Uterus (tissue), 4 donors: ENCODE results near the gene CNOT6L. TPM values are rescaled to one million over a fixed set of nuclear protein-coding genes. Genes with fewer than 3 reads are reported as not detected.
A peak's percentile ranks its signal among the peaks of the same experiment; 100 is the strongest.

Experiments used
- DNase-seq, 2 donors: peaks; one replicate each; pipeline ENCODE4 v3.0.0-alpha.2; 2019 to 2020
- H3K27ac ChIP-seq, 2 donors: fragments of 200-600 bp; sonication (generic); 1 replicate in 1 of 2; 2 replicates in 1 of 2; pipeline ENCODE4 v1.5.1; 2016 to 2018
- H3K27me3 ChIP-seq, 2 donors: fragments of 200-600 bp; sonication (generic); one replicate each; pipeline ENCODE4 v1.5.1; 2018 to 2019; ENCODE audit warnings: control low read depth in 1 of 2
- H3K36me3 ChIP-seq, 2 donors: fragments of 200-600 bp; sonication (generic); one replicate each; pipeline ENCODE4 v1.5.1; 2019; ENCODE audit warnings: control low read depth in 1 of 2
- H3K4me1 ChIP-seq, 2 donors: fragments of 200-600 bp; sonication (generic); one replicate each; pipeline ENCODE4 v1.5.1; 2018 to 2019; ENCODE audit warnings: control low read depth in 1 of 2
- H3K4me3 ChIP-seq, 2 donors: fragments of 200-600 bp; sonication (generic); 1 replicate in 1 of 2; 2 replicates in 1 of 2; pipeline ENCODE4 v1.5.1; 2018 to 2019; ENCODE audit warnings: mild to moderate bottlenecking in 1 of 2
- H3K9me3 ChIP-seq, 2 donors: fragments of 200-600 bp; sonication (generic); one replicate each; pipeline ENCODE4 v1.5.1; 2019; ENCODE audit warnings: control low read depth in 1 of 2
- POLR2A ChIP-seq, 2 donors: fragments of 450-650 bp; IDR thresholded peaks; one replicate each; pipeline ENCODE4 v1.6.1; 2016; ENCODE audit warnings: antibody characterized with exemption in 2 of 2, mild to moderate bottlenecking in 1 of 2, moderate library complexity in 1 of 2
- intact Hi-C: fragments of 100-400 bp; cut with DNase I; formaldehyde crosslinking; loops from one replicate; pipeline ENCODE4 v1.15.1; 2023; ENCODE audit warnings: low total_unique reads
- total RNA-seq, 4 donors: library from RNA; depleted of rRNA in 3 of 4; stranded (reverse); fragments of >200 nt in 3 of 4; gene quantifications; one replicate each; pipeline versions ENCODE4 v1.1.0 to v1.2.4, GENCODE V29; 2014 to 2023
- TF ChIP-seq, protein P1 (sequence below), 4 experiments: fragments of 200-600 bp in 2 of 4; fragments of 450-650 bp in 2 of 4; sonication (generic) in 2 of 4; IDR thresholded peaks; one replicate each; pipeline ENCODE4 v1.5.1; 2016 to 2019; ENCODE audit warnings: antibody characterized with exemption in 4 of 4, mild to moderate bottlenecking in 2 of 4, moderate library complexity in 1 of 4
- donor health status: DM: yes; HTN: yes; CAD: no.

CNOT6L gene
- total RNA-seq, 4 donors from 2014 or later, result 6.7 to 63.2 (median 45.9) TPM

DNA sequence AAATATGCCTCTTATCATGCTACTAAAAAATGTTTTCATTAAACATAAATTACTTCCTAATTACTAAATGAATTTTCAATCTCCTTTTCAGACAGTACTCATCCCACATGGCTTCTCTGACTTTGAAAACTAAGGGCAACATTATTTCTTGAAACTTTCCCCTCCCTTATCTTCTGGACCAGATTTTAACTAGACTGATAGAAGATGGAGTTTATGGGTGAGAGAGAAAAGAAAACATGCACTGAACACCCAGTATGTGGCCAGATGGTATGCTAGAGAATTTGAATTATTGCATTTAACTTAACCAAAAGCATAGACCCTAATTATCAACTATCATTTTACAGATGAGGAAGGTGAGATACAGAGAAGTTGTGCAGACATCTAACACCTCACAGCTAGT is 16.8 kb downstream of the CNOT6L start:
- DNase-seq, result no peak
- no peak overlapping the region for H3K27ac ChIP-seq
- H3K4me1 ChIP-seq, result peaks cover 5 to 16% of the 10 kb centered on the region in 2 donors
- TF ChIP-seq, protein P1, sequence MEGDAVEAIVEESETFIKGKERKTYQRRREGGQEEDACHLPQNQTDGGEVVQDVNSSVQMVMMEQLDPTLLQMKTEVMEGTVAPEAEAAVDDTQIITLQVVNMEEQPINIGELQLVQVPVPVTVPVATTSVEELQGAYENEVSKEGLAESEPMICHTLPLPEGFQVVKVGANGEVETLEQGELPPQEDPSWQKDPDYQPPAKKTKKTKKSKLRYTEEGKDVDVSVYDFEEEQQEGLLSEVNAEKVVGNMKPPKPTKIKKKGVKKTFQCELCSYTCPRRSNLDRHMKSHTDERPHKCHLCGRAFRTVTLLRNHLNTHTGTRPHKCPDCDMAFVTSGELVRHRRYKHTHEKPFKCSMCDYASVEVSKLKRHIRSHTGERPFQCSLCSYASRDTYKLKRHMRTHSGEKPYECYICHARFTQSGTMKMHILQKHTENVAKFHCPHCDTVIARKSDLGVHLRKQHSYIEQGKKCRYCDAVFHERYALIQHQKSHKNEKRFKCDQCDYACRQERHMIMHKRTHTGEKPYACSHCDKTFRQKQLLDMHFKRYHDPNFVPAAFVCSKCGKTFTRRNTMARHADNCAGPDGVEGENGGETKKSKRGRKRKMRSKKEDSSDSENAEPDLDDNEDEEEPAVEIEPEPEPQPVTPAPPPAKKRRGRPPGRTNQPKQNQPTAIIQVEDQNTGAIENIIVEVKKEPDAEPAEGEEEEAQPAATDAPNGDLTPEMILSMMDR (IDR thresholded peaks at IDR 0.05), result no peak
- TF ChIP-seq POLR2A (IDR thresholded peaks at IDR 0.05), result no peak
- H3K4me3 ChIP-seq, result no peak overlapping the region
- H3K9me3 ChIP-seq, result no peaks in the 10 kb centered on the region
- no peaks in the 10 kb centered on the region for H3K27me3 ChIP-seq
- intact Hi-C loops, result no loop called here
- no peaks in the 10 kb centered on the region for H3K36me3 ChIP-seq

DNA sequence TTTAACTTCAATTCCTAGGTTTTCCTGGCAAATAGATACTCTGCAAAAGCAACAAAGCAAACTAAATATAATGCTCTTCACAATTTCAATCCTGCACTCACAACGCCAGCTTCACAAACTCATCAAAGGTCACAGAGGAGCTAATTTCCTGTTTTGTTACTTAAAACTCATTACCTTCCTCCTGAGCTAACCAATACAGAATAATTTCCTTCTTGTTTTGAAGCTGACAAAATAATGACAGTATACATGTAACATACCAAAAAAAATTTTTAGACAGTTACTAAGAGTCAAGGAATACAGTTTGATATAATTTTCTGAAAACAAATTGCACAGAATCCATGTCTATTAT is 17.9 kb downstream of the CNOT6L start:
- intact Hi-C loops, result no loop called here
- Histone ChIP-seq H3K27me3 (no peaks in the 10 kb centered on the region), H3K4me1 (peaks cover 5 to 16% of the 10 kb centered on the region in 2 donors), H3K4me3 (no peak overlapping the region), H3K36me3 (no peaks in the 10 kb centered on the region), H3K9me3 (no peaks in the 10 kb centered on the region), H3K27ac (peak overlapping the region; percentile 16 to 20)
- no peak for TF ChIP-seq POLR2A (IDR thresholded peaks at IDR 0.05)
- TF ChIP-seq, protein P1 (IDR thresholded peaks at IDR 0.05), result no peak
- DNase-seq, result no peak

DNA sequence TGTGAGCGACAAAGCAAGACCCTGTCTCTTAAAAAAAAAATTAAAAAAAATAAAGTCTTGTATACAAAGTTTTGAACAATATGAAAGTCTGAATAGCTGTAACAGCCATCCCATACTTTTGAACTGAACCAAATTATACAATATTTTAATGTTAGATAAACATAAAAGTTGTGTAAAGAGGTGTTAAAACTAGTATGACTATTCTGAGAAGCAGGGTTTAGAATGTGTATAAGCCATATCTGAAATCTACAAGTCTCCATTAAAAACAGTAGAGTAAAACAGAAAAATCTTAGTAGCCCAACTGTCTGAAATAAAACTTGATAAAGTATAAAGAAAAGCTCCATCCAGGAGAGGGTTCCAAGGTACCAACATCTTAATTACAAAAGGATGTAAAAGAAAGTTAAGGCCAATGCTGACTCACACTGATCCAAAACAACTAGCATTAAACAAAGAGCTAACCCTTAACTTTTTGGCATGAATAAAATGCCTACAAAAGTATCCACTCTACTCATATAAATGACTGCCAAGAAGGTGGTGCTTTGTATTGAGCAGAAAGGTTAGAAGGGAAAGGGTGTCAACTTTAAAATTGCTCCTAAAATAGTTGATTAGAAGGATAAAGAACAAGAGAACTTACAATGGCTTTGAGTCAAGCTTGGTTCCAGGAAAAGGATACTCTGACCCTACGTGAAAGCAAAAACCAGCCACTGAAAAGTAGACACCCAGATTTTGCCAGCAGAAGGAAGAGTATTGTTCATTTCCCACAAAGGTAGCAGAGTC is 18.5 kb downstream of the CNOT6L start:
- H3K4me1 ChIP-seq, result peaks cover 5 to 16% of the 10 kb centered on the region in 2 donors
- intact Hi-C loops, result no loop called here

DNA sequence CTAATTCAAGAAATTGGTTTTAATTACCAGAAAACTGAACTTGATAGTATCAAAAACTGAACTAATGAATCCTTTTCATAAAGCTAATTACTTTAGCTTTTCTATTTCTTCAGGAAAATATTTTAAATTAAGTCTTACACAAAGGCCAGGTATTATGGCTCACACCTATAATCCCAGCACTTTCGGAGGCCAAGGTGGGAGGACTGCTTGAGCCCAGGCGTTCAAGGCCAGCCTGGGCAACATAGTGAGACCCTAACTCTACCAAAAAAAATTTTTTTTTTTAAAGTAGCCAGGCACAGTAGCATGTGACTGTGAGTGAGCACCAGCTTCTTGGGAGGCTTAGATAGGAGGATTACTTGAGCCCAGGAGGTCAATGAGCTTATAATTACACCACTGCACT is 19.1 kb downstream of the CNOT6L start:
- Histone ChIP-seq H3K27me3 (no peaks in the 10 kb centered on the region), H3K27ac (peak overlapping the region; percentile 20 to 39), H3K9me3 (no peaks in the 10 kb centered on the region), H3K4me1 (peaks cover 5 to 16% of the 10 kb centered on the region in 2 donors), H3K36me3 (no peaks in the 10 kb centered on the region), H3K4me3 (no peak overlapping the region)
- TF ChIP-seq, protein P1 (IDR thresholded peaks at IDR 0.05), result no peak
- no peak for TF ChIP-seq POLR2A (IDR thresholded peaks at IDR 0.05)
- DNase-seq, result no peak
- intact Hi-C loops, result no loop called here

More for the DNA sequence above, 18.5 kb downstream of the CNOT6L start:
- H3K27ac ChIP-seq, result peak overlapping the region; percentile 20 to 39
- H3K36me3 ChIP-seq, result no peaks in the 10 kb centered on the region
- no peak for DNase-seq
- no peaks in the 10 kb centered on the region for H3K27me3 ChIP-seq
- no peak overlapping the region for H3K4me3 ChIP-seq
- no peaks in the 10 kb centered on the region for H3K9me3 ChIP-seq
- TF ChIP-seq, protein P1 (IDR thresholded peaks at IDR 0.05), result no peak
- no peak for TF ChIP-seq POLR2A (IDR thresholded peaks at IDR 0.05)

DNA sequence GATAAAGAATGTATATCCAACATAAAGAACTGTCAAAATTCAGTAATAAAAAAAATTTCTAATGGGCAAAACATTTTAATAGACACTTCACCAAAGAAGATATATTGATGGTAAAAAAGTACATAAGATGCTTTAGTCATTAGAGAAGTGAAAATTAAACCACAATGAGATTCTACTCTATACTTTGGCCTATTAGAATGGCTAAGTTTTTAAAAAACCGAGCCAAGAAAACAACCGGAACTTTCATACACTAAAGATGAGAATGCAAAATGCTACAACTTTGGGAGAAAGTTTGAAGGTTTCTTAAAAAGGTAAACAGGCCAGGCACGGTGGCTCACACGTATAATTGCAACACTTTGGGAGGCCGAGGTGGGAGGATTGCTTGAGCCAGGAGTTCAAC is 20.8 kb downstream of the CNOT6L start:
- no peaks in the 10 kb centered on the region for H3K9me3 ChIP-seq
- TF ChIP-seq, protein P1 (IDR thresholded peaks at IDR 0.05), result no peak
- no peak for TF ChIP-seq POLR2A (IDR thresholded peaks at IDR 0.05)
- DNase-seq, result no peak
- H3K4me3 ChIP-seq, result no peak overlapping the region
- peaks cover 5 to 16% of the 10 kb centered on the region in 2 donors for H3K4me1 ChIP-seq
- H3K27me3 ChIP-seq, result no peaks in the 10 kb centered on the region
- no peak overlapping the region for H3K27ac ChIP-seq
- no peaks in the 10 kb centered on the region for H3K36me3 ChIP-seq
- intact Hi-C loops, result no loop called here
